ENCODE measurements around the gene ELAC1.

GRCh38 chr18:51009072-51009471 lies 41.2 kb downstream of the ELAC1 start:
- TF ChIP-seq EZH2 (IDR thresholded peaks at IDR 0.05) (no peak), POLR2AphosphoS5 (IDR thresholded peaks at IDR 0.05; ENCODE audit: borderline replicate concordance, low read depth, low read length) (no peak)

All from SK-N-MC (cell line).